CD4-positive, alpha-beta T cell treated with Interleukin-15 for 4 hours (primary cell): ENCODE measurements around the gene SOX10.
A peak's percentile ranks its signal among the peaks of the same experiment; 100 is the strongest.

Experiments used
- DNase-seq: peaks from one replicate; pipeline ENCODE4 v3.0.0-alpha.2; 2020; ENCODE audit warnings: low spot score

Gene SOX10

DNA sequence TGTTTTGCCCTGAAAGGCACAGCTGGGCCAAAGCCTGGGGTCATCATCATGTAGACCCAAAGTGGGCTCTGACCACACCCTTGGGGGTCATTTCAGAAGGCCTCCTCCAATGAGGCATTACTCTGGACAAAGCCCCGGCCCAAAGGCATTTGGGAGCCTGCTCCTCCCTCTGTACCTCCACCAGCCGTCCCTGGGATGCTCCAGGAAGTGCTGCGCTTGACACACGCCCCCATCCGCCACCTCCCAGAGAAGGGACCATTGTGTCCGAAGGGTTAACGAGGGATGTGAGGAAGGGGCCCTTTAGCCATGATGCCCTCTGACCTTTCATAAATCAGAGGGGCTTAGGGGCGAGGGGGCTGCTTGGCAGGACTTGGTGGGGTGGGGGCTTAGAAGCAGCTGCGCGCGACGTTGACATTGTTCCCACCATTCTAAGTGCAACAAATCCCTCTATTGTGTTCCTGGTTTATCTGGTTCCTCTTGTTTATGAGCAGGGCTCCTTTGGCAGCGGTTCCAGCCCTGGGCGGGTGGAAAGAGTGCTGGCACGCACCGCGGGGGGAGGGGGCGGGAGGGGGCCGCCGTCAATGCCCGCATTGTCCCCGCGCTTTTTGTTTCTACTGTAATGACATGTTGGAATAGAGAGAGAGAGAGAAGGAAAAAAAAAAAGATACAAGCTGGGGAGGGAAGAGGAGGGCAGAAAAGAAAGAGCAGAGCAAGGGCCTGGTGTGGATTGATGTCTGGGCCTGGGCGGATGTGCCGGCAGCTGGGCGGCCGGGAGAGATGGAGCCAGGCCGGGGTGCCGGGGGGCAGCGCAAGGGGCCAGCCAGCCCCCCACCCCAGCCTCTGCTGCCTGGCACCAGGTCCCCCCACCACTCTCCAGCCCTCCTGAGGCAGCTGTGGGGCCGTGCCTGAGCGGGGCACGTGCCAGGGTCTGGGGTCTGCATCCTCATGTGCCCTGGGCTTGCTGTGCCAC lies 32.1 kb upstream of the SOX10 start:
- DNase-seq, result no peak

DNA sequence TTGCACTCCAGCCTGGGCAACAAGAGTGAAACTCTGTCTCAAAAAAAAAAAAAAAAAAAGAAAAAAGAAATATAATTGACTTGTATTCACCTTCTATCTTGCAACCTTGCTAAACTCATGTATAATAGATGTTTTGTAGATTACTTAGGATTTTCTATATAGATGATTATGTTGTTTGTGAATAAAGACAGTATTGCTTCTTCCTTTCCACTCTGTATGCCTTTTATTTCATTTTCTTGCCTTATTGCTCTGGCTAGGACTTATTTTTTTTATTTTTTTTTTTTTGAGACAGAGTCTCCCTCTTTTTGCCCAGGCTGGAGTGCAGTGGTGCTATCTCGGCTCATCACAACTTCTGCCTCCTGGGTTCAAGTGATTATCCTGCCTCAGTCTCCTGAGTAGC lies 29.7 kb upstream of the SOX10 start:
- no peak for DNase-seq

DNA sequence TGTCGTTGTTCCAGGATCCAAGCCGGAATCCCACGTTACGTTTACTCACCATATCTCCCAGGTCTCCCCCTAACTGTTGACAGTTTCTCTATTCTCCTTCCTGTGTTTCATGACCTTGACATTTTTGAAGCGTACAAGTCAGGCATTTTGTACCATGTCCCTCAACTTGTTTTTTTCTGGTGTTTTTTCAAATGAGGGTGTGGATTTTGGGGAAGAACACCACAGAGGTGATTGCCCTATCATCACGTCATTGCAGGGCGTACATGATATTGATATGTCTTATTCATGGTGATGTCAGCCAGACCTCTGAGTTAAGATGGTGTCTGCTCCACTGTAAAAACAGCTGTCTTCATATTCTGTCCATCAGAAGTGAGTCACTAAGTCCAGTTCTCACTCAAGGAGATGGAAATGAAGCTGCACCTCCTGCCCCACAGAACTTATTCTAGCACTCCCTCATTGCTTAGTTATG lies 28.3 kb upstream of the SOX10 start:
- DNase-seq, result no peak

DNA sequence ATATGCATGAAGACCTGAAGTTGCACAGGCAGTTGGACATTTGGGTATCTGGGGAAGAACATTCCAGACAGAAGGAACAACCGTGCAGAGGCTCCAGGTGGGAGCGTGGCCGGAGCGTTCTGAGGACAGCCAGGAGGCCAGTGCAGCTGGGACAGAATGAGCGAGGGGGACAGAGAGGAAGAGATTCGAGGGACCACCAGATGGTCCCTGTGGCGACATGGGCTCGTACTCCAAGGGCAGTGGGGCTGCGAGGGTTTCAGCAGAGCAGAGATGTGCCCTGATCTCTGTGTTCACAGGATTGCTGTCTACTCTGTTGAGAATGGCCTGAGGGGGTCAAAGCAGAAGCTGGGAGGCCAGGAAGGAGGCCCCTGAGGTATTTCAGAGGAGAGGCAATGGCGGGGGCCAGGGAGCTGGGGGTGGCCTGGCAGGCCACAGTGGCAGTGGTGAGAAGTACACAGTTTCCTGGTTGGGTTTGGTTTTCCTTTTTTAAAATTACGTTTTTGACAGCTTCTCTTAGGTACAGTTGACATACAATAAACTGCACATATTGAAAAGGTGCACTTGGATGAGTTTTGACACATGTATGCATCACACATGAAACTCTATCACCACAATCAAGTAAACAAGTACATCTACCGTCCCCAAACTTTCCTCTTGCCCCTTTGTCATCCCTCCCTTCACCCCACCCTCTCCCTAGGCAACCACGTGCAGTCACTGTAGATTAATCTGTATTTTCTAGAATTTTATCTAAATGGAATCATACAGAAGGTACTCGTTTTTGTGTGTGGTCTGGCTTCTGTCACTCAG lies 24.8 kb upstream of the SOX10 start:
- no peak for DNase-seq

DNA sequence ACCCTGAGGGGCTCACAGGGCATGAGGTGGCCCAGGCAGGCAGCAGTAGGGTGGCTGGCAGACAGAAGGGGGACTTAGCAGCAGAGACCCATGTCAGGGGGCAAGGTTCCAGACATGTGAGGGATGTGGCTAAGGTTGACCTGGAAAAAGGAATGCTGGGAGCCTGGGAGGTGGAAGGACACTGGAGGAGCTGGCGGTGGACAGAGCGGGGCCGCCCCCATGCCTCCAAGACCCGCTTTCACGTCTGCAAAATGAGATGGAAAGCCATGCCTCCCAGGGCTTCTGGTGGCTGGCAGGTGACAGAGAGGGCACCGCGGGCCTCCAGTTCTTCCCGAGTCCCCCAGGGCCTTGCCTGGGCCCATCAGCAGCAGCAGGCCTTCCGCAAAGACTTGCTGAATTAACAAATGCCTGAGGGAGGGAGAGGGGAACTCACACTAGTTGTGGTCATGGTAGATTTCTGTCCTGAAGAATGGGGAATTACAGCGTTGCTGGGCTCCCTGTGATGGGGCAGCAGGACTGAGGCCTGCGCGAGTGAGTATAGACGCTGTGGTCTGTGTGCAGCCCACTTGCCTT lies 23.1 kb upstream of the SOX10 start:
- no peak for DNase-seq

DNA sequence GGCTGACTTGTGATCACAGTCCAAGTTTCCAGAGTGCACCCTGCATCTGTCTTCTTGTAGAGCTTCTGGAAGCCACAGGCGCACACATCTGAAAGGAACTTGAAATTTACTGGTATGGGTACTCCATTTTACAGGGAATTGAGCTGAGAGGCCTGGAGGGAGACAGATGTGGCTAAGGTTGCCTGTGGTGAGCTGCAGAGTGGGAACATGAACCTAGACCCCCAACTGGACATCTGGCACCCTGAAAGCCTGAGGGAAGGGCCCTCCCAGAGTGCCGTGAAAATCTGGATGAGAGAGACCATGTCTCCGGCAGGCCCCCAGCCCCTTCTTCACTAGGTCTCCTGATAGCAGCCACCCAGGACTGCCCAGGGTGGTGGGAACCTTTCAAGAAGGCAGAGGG lies 22.6 kb upstream of the SOX10 start:
- DNase-seq, result no peak

DNA sequence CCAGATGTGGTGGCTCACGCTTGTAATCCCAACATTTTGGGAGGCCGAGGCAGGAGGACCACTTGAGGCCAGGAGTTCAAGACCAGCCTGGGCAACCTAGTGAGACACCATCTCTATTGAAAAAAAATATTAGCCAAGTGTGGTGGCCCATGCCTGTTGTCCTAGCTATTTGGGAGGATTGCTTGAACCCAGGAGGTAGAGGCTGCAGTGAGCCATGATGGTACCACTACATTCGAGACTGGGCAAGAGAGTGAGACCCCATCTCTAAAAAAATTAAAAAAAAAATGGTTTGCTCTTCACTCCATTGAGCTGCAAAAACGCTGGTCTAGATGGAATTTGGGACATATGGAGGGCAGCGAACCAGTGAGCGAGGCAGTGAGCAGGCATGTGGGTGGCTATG lies 21.6 kb upstream of the SOX10 start:
- no peak for DNase-seq

DNA sequence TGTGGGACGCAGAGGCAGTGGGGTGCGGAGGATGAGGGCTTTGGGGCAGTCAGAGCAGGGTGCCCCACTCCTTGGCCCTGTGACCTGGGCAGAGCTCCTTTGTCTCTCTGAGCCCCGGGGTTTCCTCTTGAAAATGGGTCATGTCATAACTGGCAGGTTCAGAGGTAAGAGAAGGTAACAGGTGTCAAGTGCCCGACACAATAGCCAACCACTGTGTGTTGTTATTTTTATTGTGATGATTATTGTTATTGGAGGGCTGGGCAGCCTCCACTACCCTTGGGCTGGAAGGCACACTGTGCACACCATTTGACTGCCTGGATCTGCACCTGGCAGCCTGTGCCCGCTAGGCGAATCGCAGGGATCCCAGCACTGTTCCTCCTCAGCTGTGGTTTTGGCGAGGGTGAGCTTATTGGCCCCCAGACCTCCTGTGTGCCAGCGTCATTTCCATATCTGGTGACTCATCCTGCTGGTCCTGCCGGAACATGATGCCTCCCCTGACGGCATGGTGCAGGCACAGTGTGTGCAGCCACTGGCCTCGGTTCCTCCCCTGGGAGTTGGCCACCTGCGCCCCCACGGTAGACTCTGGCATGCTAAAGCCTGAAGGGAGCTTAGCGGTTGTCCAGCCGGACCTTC lies 15.4 kb upstream of the SOX10 start:
- no peak for DNase-seq

DNA sequence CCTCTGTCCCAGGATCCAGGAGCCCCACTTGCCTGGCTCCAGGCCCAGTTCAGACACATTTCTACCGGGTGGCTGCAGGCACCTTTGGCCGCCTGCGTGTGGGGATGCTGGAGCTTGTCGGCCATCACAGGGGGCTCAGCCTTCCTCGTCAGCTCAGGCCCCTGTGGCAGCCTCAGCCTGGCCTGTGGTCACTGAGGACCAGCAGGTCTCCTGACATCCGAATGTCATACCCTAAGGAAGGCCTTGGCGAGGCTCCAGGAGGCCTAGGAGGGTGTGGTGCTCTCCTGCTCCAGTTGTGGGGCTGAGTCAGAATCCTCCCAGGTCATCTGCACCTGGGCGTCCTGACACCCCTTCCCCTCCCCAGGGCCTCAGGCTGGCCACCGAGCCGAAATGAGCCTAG lies 14.9 kb upstream of the SOX10 start:
- no peak for DNase-seq

DNA sequence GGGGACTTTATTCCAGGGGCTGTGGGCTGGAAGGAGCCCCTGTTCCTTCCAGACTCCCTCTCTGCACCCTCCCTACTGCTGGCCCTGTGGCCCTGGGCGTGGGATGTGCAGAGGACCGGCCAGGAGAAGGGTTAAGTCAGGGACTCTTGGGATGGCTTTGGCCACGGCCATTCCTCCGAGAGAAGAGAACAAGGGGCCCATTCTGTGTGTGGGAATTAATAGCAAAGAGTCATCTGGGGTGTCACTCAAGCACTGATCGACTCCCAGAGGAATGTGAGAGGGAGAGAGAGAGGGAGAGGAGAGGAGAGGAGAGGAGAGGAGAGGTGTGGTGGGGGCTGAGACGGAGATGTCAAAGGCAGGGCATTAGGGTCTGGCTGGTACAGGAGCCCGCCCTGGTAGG lies 14.2 kb upstream of the SOX10 start:
- DNase-seq, result no peak

DNA sequence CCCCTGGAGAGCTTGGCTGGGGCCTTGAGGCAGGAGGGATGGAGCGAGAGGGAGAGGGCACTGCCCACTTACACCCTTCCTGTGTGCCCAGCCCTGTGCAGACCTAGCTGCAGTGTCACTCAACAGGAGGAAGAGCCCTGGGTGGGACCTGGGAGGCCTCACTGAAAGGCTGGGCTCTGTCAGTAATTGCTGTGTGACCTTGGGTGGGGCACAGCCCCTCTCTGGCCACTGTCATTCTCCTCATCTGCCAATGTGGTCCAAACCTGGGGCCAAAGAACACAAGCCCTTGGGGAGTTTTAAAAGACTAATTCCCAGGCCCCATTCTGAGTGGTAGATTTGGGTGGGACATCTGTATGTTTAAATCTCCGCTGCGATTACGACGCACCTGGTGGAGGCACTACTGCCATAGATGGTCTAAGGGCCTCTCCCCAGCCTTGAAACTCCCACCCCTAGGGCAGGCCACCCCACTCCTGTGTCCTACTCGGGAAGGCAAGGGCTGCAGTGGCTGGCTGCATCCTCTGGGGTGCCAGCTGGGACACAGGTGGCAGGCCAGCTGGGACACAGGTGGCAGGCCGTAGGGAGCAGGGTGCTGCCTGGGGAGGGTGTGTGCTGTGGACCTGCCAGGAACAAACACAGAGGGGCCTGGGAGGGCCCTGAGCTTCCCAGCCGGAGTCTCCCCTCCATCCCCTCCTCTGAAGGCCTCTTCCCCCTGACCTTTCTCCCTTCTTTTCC lies 12.3 kb upstream of the SOX10 start:
- DNase-seq, result no peak

DNA sequence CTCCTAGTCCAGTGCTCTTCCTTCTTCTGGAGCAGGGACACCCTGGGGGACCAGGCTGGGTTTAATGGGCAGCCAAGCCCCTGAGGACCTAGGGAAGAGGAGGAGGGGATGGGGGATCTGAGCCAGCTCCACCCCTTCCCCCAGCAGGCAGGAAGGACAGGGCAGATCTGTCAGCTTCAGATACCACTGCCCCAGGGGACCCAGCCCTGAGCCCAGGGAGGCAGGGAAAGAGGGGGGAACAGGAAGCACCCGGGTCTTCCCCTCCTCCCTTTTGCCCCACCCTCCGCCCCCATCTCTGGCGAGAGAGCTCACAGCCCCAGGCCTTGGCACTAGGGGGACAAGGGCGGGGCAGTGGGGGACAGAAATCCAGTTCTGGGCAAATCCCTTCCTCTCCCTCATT lies 11.7 kb upstream of the SOX10 start:
- DNase-seq, result no peak

DNA sequence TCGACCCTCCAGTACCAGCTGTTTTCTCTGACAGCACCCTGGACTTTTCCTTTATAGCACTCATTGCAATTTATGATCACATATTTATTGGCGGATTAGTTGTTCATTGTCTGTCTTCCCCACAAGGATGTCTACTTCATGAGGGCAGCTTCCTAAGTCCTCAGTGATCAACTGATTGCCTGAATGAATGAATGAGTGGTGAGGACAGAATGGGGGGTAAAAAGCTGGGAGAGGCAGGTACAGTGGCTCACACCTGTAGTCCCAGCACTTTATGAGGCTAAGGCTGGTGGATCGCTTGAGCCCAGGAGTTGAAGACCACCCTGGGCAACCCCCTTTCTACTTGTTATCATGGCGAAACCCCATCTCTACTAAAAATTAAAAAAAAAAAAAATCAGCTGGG lies 11.1 kb upstream of the SOX10 start:
- no peak for DNase-seq

DNA sequence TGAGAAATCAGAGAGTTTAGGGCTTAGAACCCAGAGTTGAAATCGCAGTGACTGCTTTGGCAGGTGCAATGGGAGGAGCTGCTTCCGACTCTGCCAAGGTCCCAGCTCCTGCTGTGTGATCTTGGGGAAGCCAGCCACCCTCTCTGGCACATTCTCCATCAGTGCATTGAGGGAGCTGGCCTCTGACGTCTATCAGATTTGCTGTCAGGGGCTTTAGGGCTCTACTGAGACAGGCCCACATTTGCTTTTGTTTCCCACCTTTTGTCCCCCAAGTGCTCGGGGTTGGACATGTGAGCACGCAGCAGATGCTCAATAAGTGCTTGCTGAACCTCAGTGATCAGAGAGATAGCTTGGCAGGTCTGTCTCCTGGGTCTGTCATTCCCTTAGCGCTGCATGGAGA lies 10.6 kb upstream of the SOX10 start:
- no peak for DNase-seq

DNA sequence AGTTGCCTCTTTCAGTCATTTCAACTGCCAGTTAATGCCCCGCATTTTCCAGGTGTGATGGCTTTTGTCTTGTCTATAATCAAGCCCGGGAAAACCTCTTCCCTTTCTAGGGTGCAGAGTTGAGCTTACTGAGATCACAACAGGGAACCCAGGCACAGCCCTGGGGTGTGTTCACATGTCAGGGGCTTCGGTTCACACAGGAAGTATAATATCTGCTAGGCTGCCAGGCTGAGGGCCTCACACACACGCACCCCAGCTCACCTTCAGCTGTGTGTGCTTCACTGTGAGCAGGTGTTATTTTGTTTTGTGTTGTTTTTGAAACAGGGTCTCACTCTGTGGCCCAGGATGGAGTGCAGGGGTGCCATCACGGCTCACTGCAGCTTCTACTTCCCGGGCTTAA lies 9.7 kb upstream of the SOX10 start:
- DNase-seq, result peak; percentile 36

DNA sequence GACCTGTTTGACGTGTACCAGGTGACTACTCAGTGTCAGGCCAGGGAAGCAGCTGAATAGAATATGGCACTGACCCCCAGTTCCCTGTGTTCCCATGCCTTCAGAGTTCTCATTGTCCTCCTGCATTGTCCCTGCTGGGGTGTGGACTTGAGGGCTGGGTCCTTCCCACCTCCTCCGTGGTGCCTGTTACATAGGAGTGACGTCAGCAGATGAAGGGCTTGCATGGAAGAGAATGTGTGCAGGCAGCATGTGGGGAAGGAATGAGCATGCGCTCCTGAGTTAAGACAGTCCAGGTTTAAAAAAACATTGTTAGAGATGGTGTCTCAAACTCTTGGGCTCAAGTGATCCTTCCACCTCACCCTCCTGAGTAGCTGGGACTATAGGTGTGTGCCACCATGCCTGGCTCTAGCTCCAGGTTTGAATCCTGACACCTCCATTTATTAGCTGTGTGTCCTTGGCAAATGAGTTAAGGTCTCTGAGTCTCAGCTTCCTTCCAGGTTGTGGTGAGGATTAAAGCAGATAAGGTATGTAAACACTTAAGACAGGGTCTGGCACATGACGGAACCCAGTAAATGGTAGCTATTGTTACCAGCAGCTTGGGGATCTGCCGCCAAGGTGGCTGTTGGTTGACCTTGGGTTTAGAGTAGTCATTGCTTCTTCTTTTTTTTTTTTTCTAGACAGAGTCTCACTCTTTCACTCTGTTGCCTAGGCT lies 7.5 kb upstream of the SOX10 start:
- DNase-seq, result no peak

DNA sequence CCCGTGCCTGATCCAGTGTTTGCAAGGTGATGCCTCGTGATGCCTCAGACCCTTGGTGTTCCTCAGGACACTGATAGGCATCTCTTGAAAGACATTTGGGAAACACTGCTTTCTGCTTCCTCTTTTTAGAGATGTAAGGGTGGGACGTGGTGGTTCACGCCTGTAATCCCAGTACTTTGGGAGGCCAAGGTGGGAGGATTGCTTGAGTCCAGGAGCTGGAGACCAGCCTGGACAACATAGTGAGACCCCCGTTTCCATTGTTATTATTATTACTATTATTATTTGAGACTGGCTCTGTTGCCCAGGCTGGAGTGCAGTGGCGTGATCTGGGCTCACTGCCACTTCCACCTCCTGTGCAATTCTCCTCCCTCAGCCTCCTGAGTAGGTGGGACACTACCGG lies 6.5 kb upstream of the SOX10 start:
- DNase-seq, result no peak

DNA sequence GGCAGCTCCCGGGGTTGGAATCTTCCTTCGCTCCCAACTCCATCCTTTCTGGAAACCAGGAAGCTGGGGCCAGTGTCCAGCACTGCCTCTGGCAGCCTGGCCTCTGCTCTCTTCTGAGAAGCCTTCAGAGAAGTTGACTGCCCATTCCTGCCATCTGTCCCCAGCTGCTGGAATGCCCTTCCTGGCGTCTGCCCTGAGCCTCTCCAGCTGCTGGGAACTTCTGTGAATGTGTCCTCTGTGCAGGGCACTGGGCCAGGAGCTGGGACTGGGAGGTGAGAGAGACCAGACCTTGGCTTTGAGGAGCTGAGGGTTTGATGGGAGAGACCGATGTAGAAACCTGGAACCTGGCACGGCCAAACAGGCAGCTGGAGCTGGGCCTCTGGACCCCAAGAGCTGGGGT lies 5.9 kb upstream of the SOX10 start:
- no peak for DNase-seq

DNA sequence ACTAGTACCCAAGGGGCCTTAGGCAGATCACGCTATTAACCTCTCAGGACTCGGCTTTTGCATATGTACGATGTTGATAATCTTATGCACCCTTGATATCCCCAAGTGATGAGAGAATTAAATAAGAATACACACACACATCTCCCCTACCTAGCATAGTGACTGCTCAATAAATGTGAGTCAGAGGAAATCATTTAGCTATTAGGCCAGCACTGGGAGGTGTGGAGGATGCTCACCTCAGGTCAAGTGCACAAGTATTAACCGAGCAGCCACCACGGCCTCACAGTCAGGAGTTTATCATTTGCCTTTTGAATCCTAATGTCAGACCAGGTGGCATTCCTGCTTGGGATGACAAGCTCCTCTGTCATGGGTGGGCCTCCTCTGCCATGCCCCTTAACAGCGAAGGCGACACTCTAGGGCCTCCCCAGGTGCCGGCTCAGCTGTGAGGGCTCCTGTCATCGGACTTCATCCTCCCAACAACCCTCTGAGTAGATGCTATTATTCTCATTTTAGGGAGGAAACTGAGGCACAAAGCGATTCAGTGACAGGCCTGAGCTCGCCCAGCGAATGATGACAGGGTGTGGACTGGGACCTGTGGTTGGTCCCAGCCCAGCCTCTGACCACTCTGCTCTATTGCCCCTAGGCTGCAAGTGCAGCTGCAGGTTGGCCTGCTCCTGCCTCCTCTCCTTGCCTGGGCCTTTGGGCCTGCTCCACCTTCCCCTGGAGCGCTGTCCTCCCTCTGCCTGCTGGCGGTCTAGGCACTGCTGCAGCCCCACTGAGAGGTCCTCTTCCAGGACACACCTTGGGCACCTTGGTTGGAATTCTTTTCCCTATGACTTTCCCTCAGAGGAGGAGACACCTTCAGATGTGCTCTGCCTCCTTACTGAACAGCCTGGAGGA lies 5.0 kb upstream of the SOX10 start:
- no peak for DNase-seq

DNA sequence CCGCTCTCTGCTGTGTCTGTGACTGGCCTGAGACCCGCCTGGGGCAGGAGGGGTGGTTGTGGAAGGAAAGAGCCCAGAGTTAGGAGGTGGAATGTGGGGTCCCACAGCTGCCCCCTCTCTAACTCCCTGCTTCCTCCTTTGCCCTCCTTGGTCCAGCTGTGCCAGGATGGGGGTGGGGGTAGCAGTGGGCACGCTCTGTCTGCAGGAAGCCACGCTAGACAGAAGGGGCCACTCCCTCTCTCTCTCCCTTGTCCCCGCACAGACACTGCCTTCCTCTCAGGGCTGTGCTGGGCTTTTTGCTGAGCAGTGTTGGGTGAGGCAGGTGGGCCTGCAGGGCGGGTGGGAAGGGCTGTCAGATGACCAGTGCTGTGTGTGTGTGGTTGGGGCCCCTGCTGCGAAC lies 2.0 kb upstream of the SOX10 start:
- DNase-seq, result no peak
